Brain microvascular endothelial cell (primary cell): ENCODE results near the gene ZNF350.
"Not testable (repeated sequence)": the region's sequence is repeated elsewhere in the genome, so short reads cannot be mapped to it uniquely, and the experiment has no call there.

Source experiments
- DNase-seq: peaks from one replicate; pipeline ENCODE4 v3.0.0-alpha.2; 2020
- H3K27ac ChIP-seq: fragments of 250-450 bp; sonication (Bioruptor Pico); 2 replicates; pipeline ENCODE4 v1.5.1; 2020; ENCODE audit warnings: mild to moderate bottlenecking, moderate library complexity
- H3K27me3 ChIP-seq: fragments of 250-450 bp; sonication (Bioruptor Pico); replicated peaks from 2 replicates; pipeline ENCODE4 v1.5.1; 2020; ENCODE audit warnings: mild to moderate bottlenecking
- H3K36me3 ChIP-seq: fragments of 250-450 bp; sonication (Bioruptor Pico); replicated peaks from 2 replicates; pipeline ENCODE4 v1.5.1; 2020; ENCODE audit warnings: mild to moderate bottlenecking
- H3K4me3 ChIP-seq: 2 replicates; pipeline ENCODE4 v1.5.1; 2011; ENCODE audit warnings: low read depth, mild to moderate bottlenecking, control low read depth, low read length, moderate library complexity
- CTCF ChIP-seq: IDR thresholded peaks from 2 replicates; pipeline ENCODE4 v1.5.1; 2011; ENCODE audit warnings: low read depth, mild to moderate bottlenecking, moderate library complexity, low read length, control low read depth, inconsistent platforms; ENCODE audit errors: missing control alignments
- in situ Hi-C: cut with HindIII; loops from 2 replicates; pipeline ENCODE4 v1.10.0; 2017; ENCODE audit warnings: low sequenced_read_pairs, low pct_ligation_motif_present

Gene ZNF350

GRCh38 chr19:51994048-51994644 lies 7.5 kb upstream of the ZNF350 start:
- in situ Hi-C loops = no loop called here
- TF ChIP-seq CTCF = no peak
- Histone ChIP-seq H3K27me3 (no peaks in the 10 kb centered on the region), H3K4me3 (no peak overlapping the region), H3K36me3 (peaks cover 23% of the 10 kb centered on the region), H3K27ac (no peak overlapping the region)
- DNase-seq = no peak

GRCh38 chr19:51993422-51993821 lies 6.8 kb upstream of the ZNF350 start:
- in situ Hi-C loops = no loop called here
- H3K27me3 ChIP-seq = no peaks in the 10 kb centered on the region
- TF ChIP-seq CTCF = no peak
- no peak for DNase-seq
- no peak overlapping the region for H3K4me3 ChIP-seq
- H3K27ac ChIP-seq = no peak overlapping the region
- H3K36me3 ChIP-seq = peaks cover 17% of the 10 kb centered on the region

- no peak for DNase-seq
- Histone ChIP-seq H3K4me3 (no peak overlapping the region), H3K27me3 (no peaks in the 10 kb centered on the region), H3K27ac (no peak overlapping the region), H3K36me3 (no peaks in the 10 kb centered on the region)
- TF ChIP-seq CTCF = no peak
- in situ Hi-C loops = no loop called here
Measured at GRCh38 chr19:51983361-51983760, 3.3 kb downstream of the ZNF350 start.

- H3K36me3 ChIP-seq, DNase-seq, H3K27me3 ChIP-seq, H3K4me3 ChIP-seq, in situ Hi-C loops, H3K27ac ChIP-seq: not testable (repeated sequence)
Measured at GRCh38 chr19:51980926-51981325, 5.7 kb downstream of the ZNF350 start.

- no peaks in the 10 kb centered on the region for H3K27me3 ChIP-seq
- no peak for TF ChIP-seq CTCF
- H3K36me3 ChIP-seq = no peaks in the 10 kb centered on the region
- H3K27ac ChIP-seq = no peak overlapping the region
- in situ Hi-C loops = no loop called here
- no peak for DNase-seq
- H3K4me3 ChIP-seq = no peak overlapping the region
Measured at GRCh38 chr19:51980116-51980736, 6.4 kb downstream of the ZNF350 start.

GRCh38 chr19:51978882-51979281 lies 7.8 kb downstream of the ZNF350 start:
- H3K36me3 ChIP-seq = peaks cover 4% of the 10 kb centered on the region
- no peak for TF ChIP-seq CTCF
- in situ Hi-C loops = no loop called here

More at GRCh38 chr19:51978882-51979281, 7.8 kb downstream of the ZNF350 start:
- no peak for DNase-seq
- no peak overlapping the region for H3K27ac ChIP-seq
- H3K4me3 ChIP-seq = no peak overlapping the region
- H3K27me3 ChIP-seq = no peaks in the 10 kb centered on the region
